ENCODE measurements around the gene CELF2.

Gene CELF2

DNA sequence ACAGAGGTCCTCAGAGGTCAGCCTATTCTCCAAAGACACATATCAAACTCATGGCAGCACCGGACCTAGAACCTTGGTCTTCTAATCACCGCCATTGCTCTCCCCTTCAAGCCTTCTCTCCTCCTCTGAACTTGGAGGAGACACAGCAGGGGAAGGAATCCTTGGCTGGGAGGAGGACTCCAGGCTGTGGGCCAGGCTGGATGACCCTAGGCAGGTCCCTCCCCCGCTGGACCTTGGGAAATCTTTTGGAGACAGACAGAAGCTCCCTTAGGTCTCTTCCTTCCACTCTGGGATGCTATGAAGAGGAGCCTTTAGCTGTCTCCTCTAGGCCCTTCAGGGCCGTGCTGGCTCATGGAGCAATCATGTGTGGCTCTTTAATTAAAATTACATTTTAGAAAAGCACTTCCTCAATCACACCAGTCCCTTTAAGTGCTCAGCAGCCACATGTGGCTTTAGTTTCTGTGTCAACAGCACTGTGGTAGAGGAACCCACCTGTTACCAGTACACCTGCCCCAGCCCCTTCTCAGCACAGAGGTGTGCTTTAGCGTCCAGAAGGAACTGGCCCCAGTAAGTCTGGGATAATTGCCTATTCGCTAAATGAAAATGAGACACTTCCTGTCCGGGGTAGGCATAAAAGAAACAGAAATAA is 238.2 kb downstream of the CELF2 start:
- Histone ChIP-seq H3K9me2 (replicated peaks; ENCODE audit: insufficient read depth, low read length) (no peaks in the 10 kb centered on the region), H3K79me2 (ENCODE audit: insufficient read depth, low read length) (no peaks in the 10 kb centered on the region), H3F3A (ENCODE audit: insufficient read depth) (no peaks in the 10 kb centered on the region), H3K4me3 (ENCODE audit: insufficient read depth, low read length, poor library complexity, severe bottlenecking) (no peak overlapping the region), H4K20me1 (ENCODE audit: low read depth, low read length) (no peaks in the 10 kb centered on the region), H3K9ac (ENCODE audit: low read length) (no peak overlapping the region), H2AFZ (ENCODE audit: low read depth, low read length, severe bottlenecking) (no peak overlapping the region), H3K4me2 (ENCODE audit: low read depth, low read length, poor library complexity, severe bottlenecking) (no peak overlapping the region), H3K36me3 (ENCODE audit: low read length) (0 out of 2 replicates have a peak, but pooled peaks cover 3% of the 10 kb centered on the region), H3K27ac (ENCODE audit: low read depth, low read length) (no peak overlapping the region), H3K9me3 (ENCODE audit: insufficient read depth, low read length) (no peaks in the 10 kb centered on the region), H3K27me3 (ENCODE audit: low read length) (no peaks in the 10 kb centered on the region)
- no peak for TF ChIP-seq EZH2phosphoT487 (conservative IDR thresholded peaks at IDR 0.05; ENCODE audit: low read length)
- TF ChIP-seq, protein P1, sequence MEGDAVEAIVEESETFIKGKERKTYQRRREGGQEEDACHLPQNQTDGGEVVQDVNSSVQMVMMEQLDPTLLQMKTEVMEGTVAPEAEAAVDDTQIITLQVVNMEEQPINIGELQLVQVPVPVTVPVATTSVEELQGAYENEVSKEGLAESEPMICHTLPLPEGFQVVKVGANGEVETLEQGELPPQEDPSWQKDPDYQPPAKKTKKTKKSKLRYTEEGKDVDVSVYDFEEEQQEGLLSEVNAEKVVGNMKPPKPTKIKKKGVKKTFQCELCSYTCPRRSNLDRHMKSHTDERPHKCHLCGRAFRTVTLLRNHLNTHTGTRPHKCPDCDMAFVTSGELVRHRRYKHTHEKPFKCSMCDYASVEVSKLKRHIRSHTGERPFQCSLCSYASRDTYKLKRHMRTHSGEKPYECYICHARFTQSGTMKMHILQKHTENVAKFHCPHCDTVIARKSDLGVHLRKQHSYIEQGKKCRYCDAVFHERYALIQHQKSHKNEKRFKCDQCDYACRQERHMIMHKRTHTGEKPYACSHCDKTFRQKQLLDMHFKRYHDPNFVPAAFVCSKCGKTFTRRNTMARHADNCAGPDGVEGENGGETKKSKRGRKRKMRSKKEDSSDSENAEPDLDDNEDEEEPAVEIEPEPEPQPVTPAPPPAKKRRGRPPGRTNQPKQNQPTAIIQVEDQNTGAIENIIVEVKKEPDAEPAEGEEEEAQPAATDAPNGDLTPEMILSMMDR (IDR thresholded peaks at IDR 0.05; ENCODE audit: insufficient read depth, low read length, poor library complexity, severe bottlenecking) = no peak

DNA sequence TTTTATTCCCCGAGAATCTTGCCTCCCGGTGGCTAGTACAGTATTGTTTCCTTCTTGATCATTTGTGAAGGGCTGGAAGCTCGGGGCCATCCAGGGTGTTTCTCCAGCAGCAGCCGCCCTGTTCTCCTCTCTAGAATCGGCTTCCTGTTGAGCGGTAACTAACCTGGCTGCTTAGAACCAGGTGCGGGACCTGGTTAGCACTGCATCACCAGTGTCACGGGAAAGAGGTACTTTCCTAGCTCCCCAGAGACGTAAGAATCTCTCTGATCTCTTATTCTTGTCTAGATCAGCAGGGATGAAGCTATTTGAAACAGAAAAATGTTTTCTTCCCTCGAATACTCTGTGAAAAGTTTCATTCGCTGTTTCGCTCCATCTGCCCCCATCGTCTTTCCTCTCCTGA is 239.2 kb downstream of the CELF2 start:
- H4K20me1 ChIP-seq (ENCODE audit: low read depth, low read length) = no peaks in the 10 kb centered on the region
- no peak overlapping the region for H3K27ac ChIP-seq (ENCODE audit: low read depth, low read length)
- H3K36me3 ChIP-seq (ENCODE audit: low read length) = 0 out of 2 replicates have a peak, but pooled peaks cover 3% of the 10 kb centered on the region
- H3K4me3 ChIP-seq (ENCODE audit: insufficient read depth, low read length, poor library complexity, severe bottlenecking) = no peak overlapping the region
- H3K9ac ChIP-seq (ENCODE audit: low read length) = no peak overlapping the region
- no peak overlapping the region for H2AFZ ChIP-seq (ENCODE audit: low read depth, low read length, severe bottlenecking)
- H3K9me2 ChIP-seq (replicated peaks; ENCODE audit: insufficient read depth, low read length) = no peaks in the 10 kb centered on the region
- H3K4me2 ChIP-seq (ENCODE audit: low read depth, low read length, poor library complexity, severe bottlenecking) = no peak overlapping the region
- H3K9me3 ChIP-seq (ENCODE audit: insufficient read depth, low read length) = no peaks in the 10 kb centered on the region
- no peaks in the 10 kb centered on the region for H3F3A ChIP-seq (ENCODE audit: insufficient read depth)
- no peaks in the 10 kb centered on the region for H3K27me3 ChIP-seq (ENCODE audit: low read length)
- no peaks in the 10 kb centered on the region for H3K79me2 ChIP-seq (ENCODE audit: insufficient read depth, low read length)
- TF ChIP-seq, protein P1 (IDR thresholded peaks at IDR 0.05; ENCODE audit: insufficient read depth, low read length, poor library complexity, severe bottlenecking) = no peak
- no peak for TF ChIP-seq EZH2phosphoT487 (conservative IDR thresholded peaks at IDR 0.05; ENCODE audit: low read length)

DNA sequence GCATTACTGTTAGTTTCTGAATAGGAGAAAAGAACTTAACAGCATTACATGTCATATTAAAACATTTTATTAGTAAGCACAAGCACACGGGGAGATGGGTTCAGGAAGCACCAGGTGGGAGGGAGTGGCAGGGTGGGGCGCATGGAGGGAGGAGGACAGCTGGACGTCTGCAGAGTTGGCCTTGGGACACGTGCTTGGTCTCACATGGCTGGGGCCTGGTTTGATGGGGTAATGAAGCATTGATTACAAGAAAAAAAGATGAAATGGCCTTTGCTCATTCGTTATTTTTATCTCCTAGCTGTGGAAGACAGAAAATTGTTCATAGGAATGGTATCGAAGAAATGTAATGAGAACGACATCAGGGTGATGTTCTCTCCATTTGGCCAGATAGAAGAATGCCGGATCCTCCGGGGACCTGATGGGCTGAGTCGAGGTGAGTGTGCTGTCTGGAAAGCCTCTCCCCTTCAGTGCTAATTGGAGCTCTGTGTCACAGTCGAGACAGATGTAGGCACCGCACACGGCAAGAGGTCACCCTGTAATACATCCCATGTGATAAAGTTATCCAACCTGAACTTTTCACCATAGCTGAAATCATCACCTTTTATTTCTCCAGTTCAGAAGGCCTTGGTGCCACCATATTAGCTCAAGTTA is 239.9 kb downstream of the CELF2 start:
- TF ChIP-seq, protein P1 (IDR thresholded peaks at IDR 0.05; ENCODE audit: insufficient read depth, low read length, poor library complexity, severe bottlenecking) = no peak
- no peak for TF ChIP-seq EZH2phosphoT487 (conservative IDR thresholded peaks at IDR 0.05; ENCODE audit: low read length)
- Histone ChIP-seq H3K27me3 (ENCODE audit: low read length) (no peaks in the 10 kb centered on the region), H3K79me2 (ENCODE audit: insufficient read depth, low read length) (no peaks in the 10 kb centered on the region), H3K27ac (ENCODE audit: low read depth, low read length) (no peak overlapping the region), H2AFZ (ENCODE audit: low read depth, low read length, severe bottlenecking) (no peak overlapping the region), H3K4me3 (ENCODE audit: insufficient read depth, low read length, poor library complexity, severe bottlenecking) (no peak overlapping the region), H3K9me2 (replicated peaks; ENCODE audit: insufficient read depth, low read length) (no peaks in the 10 kb centered on the region), H3K9me3 (ENCODE audit: insufficient read depth, low read length) (no peaks in the 10 kb centered on the region), H3K4me2 (ENCODE audit: low read depth, low read length, poor library complexity, severe bottlenecking) (no peak overlapping the region), H4K20me1 (ENCODE audit: low read depth, low read length) (no peaks in the 10 kb centered on the region), H3K9ac (ENCODE audit: low read length) (no peak overlapping the region), H3K36me3 (ENCODE audit: low read length) (0 out of 2 replicates have a peak, but pooled peaks cover 3% of the 10 kb centered on the region), H3F3A (ENCODE audit: insufficient read depth) (no peaks in the 10 kb centered on the region)

Measured in SU-DHL-6 (cell line).